Neural cell (in vitro differentiated cells): ENCODE results near the gene ERC2.

ENCODE experiments used
- CTCF ChIP-seq: fragments of 450-650 bp; IDR thresholded peaks from 2 replicates; pipeline ENCODE4 v1.5.1; 2014; ENCODE audit warnings: antibody characterized with exemption, mild to moderate bottlenecking, moderate library complexity; ENCODE audit not compliant: poor library complexity, severe bottlenecking
- EP300 ChIP-seq: fragments of 450-650 bp; conservative IDR thresholded peaks from 2 replicates; pipeline ENCODE4 v1.6.1; 2014; ENCODE audit warnings: antibody characterized with exemption, mild to moderate bottlenecking, moderate library complexity; ENCODE audit not compliant: poor library complexity, severe bottlenecking
- EZH2 ChIP-seq: fragments of 200-600, 300-800 bp; shearing (Covaris generic), sonication (generic); IDR thresholded peaks from 2 replicates; pipeline ENCODE4 v1.6.1; 2014; ENCODE audit warnings: antibody characterized with exemption, low read length, borderline replicate concordance, mild to moderate bottlenecking; ENCODE audit not compliant: insufficient read depth, poor library complexity, severe bottlenecking
- MXI1 ChIP-seq: fragments of 450-650 bp; conservative IDR thresholded peaks from 2 replicates; pipeline ENCODE4 v1.6.1; 2014; ENCODE audit warnings: antibody characterized with exemption, mild to moderate bottlenecking; ENCODE audit not compliant: poor library complexity, severe bottlenecking
- POLR2AphosphoS5 ChIP-seq: IDR thresholded peaks from 2 replicates; pipeline ENCODE4 v1.6.1; 2012
- RAD21 ChIP-seq: fragments of 450-650 bp; conservative IDR thresholded peaks from 2 replicates; pipeline ENCODE4 v1.6.1; 2014; ENCODE audit warnings: antibody characterized with exemption, mild to moderate bottlenecking, moderate library complexity
- REST ChIP-seq: IDR thresholded peaks from 2 replicates; pipeline ENCODE4 v1.6.1; 2012; ENCODE audit warnings: borderline replicate concordance
- SMC3 ChIP-seq: fragments of 450-650 bp; conservative IDR thresholded peaks from 2 replicates; pipeline ENCODE4 v1.6.1; 2014; ENCODE audit warnings: antibody characterized with exemption, mild to moderate bottlenecking, moderate library complexity; ENCODE audit not compliant: poor library complexity
- TAF1 ChIP-seq: IDR thresholded peaks from 2 replicates; pipeline ENCODE4 v1.6.1; 2012; ENCODE audit warnings: low read depth

- no peak for TF ChIP-seq POLR2AphosphoS5
- TF ChIP-seq REST, result no peak
- no peak for TF ChIP-seq CTCF
- no peak for TF ChIP-seq EZH2
- TF ChIP-seq EP300, result no peak
- TF ChIP-seq SMC3, result no peak
- TF ChIP-seq RAD21, result no peak
- TF ChIP-seq TAF1, result no peak
- TF ChIP-seq MXI1, result no peak
Measured at GRCh38 chr3:55521064-55521737, 947.1 kb downstream of the ERC2 start.
